Hepatocyte (in vitro differentiated cells): Measurements from ENCODE around the gene MAP4K3. TPM values are rescaled to one million over a fixed set of nuclear protein-coding genes. Genes with fewer than 3 reads are reported as not detected.

ENCODE experiments used
- DNase-seq: peaks from one replicate; pipeline ENCODE4 v3.0.0-alpha.2; 2016; ENCODE audit warnings: low spot score
- H2AFZ ChIP-seq: fragments of 200-600 bp; sonication (generic); 2 replicates; pipeline ENCODE4 v1.6.0; 2016; ENCODE audit warnings: antibody characterized with exemption, mild to moderate bottlenecking
- H3K27ac ChIP-seq: fragments of 200-600 bp; sonication (generic); 2 replicates; pipeline ENCODE4 v1.5.1; 2016; ENCODE audit warnings: mild to moderate bottlenecking
- H3K27me3 ChIP-seq: fragments of 200-600 bp; sonication (generic); 2 replicates; pipeline ENCODE4 v1.6.1; 2016
- H3K36me3 ChIP-seq: fragments of 200-600 bp; sonication (generic); replicated peaks from 2 replicates; pipeline ENCODE4 v1.5.1; 2016; ENCODE audit warnings: low read depth; ENCODE audit not compliant: insufficient read depth
- H3K4me1 ChIP-seq: fragments of 200-600 bp; sonication (generic); 2 replicates; pipeline ENCODE4 v1.5.1; 2016; ENCODE audit warnings: mild to moderate bottlenecking, moderate library complexity; ENCODE audit not compliant: insufficient read depth
- H3K4me2 ChIP-seq: fragments of 200-600 bp; sonication (generic); 2 replicates; pipeline ENCODE4 v1.6.0; 2016
- H3K4me3 ChIP-seq: fragments of 200-600 bp; sonication (generic); 2 replicates; pipeline ENCODE4 v1.5.1; 2016; ENCODE audit warnings: mild to moderate bottlenecking
- H3K79me2 ChIP-seq: fragments of 200-600 bp; sonication (generic); 2 replicates; pipeline ENCODE4 v1.6.0; 2017; ENCODE audit warnings: mild to moderate bottlenecking
- H3K9me2 ChIP-seq: fragments of 200-600 bp; sonication (generic); replicated peaks from 2 replicates; pipeline ENCODE4 v1.6.0; 2017; ENCODE audit warnings: mild to moderate bottlenecking; ENCODE audit not compliant: insufficient read depth
- H3K9me3 ChIP-seq: fragments of 200-600 bp; sonication (generic); 2 replicates; pipeline ENCODE4 v1.5.1; 2016; ENCODE audit warnings: low read depth, mild to moderate bottlenecking
- H4K20me1 ChIP-seq: fragments of 200-600 bp; sonication (generic); 2 replicates; pipeline ENCODE4 v1.6.0; 2016; ENCODE audit warnings: mild to moderate bottlenecking; ENCODE audit not compliant: insufficient read depth, poor library complexity, severe bottlenecking
- CTCF ChIP-seq: fragments of 200-600 bp; sonication (generic); IDR thresholded peaks from 2 replicates; pipeline ENCODE4 v1.5.1; 2016; ENCODE audit warnings: antibody characterized with exemption, mild to moderate bottlenecking; ENCODE audit not compliant: poor library complexity
- EZH2 ChIP-seq: fragments of 200-600 bp; sonication (generic); IDR thresholded peaks from 2 replicates; pipeline ENCODE4 v1.6.1; 2016; ENCODE audit warnings: antibody characterized with exemption, mild to moderate bottlenecking, borderline replicate concordance
- EZH2phosphoT487 ChIP-seq: fragments of 200-600 bp; sonication (generic); IDR thresholded peaks from one replicate; pipeline ENCODE4 v1.6.1; 2018; ENCODE audit warnings: antibody characterized with exemption, mild to moderate bottlenecking, low read depth, moderate library complexity; ENCODE audit not compliant: unreplicated experiment, severe bottlenecking
- WGBS: methylation state at CpG from one replicate; pipeline ENCODE4 v1.1.6; 2016; ENCODE audit warnings: low lambda C conversion rate; ENCODE audit errors: missing lambda C conversion rate; 5-methylcytosine and 5-hydroxymethylcytosine counted together
- polyA plus RNA-seq: library from polyadenylated mRNA; unstranded; fragments of >200 nt; fragmentation: Nextera tagmentation; extraction: Ambion mirVana; gene quantifications from 2 replicates; pipeline ENCODE4 v1.2.1, GENCODE V29; 2016
- total RNA-seq: library from RNA; depleted of rRNA; stranded (reverse); fragments of >200 nt; gene quantifications from 2 replicates; pipeline ENCODE4 v1.2.3, GENCODE V29; 2014

The MAP4K3 gene
- total and polyA plus RNA-seq, 2 experiments from 2014 or later, result 24.5 to 65.1 TPM

- 39% methylated on average over 2 of the region's 2 CpGs for WGBS
- Histone ChIP-seq H3K4me2 (no peak overlapping the region), H3K27me3 (no peaks in the 10 kb centered on the region), H4K20me1 (no peaks in the 10 kb centered on the region), H3K79me2 (peaks cover 72% of the 10 kb centered on the region), H2AFZ (no peak overlapping the region), H3K36me3 (no peaks in the 10 kb centered on the region), H3K9me2 (no peaks in the 10 kb centered on the region), H3K9me3 (peaks cover 5% of the 10 kb centered on the region), H3K4me1 (peaks cover 9% of the 10 kb centered on the region), H3K27ac (peak overlapping the region; percentile 31), H3K4me3 (no peak overlapping the region)
- DNase-seq, result peak; percentile 11
- TF ChIP-seq EZH2phosphoT487 (no peak), EZH2 (no peak), CTCF (no peak)
Measured at GRCh38 chr2:39377226-39377939, 59.7 kb downstream of the MAP4K3 start.

- H3K4me3 ChIP-seq, result no peak overlapping the region
- no peaks in the 10 kb centered on the region for H3K9me2 ChIP-seq
- H3K27ac ChIP-seq, result no peak overlapping the region
- H3K27me3 ChIP-seq, result no peaks in the 10 kb centered on the region
- H2AFZ ChIP-seq, result no peak overlapping the region
- H3K79me2 ChIP-seq, result peaks cover 74% of the 10 kb centered on the region
- no peak overlapping the region for H3K4me2 ChIP-seq
- H4K20me1 ChIP-seq, result no peaks in the 10 kb centered on the region
- 95% methylated on average over 2 of the region's 2 CpGs for WGBS
- peaks cover 5% of the 10 kb centered on the region for H3K4me1 ChIP-seq
- TF ChIP-seq EZH2 (no peak), EZH2phosphoT487 (no peak), CTCF (no peak)
- no peak for DNase-seq
- H3K36me3 ChIP-seq, result no peaks in the 10 kb centered on the region
- H3K9me3 ChIP-seq, result peaks cover 10% of the 10 kb centered on the region
Measured at GRCh38 chr2:39375917-39376316, 61.2 kb downstream of the MAP4K3 start.

- DNase-seq, result no peak
- Histone ChIP-seq H3K4me3 (no peak overlapping the region), H3K27ac (no peak overlapping the region), H4K20me1 (no peaks in the 10 kb centered on the region), H3K79me2 (peaks cover 75% of the 10 kb centered on the region), H2AFZ (no peak overlapping the region), H3K27me3 (no peaks in the 10 kb centered on the region), H3K36me3 (no peaks in the 10 kb centered on the region), H3K4me2 (no peak overlapping the region), H3K9me3 (peaks cover 10% of the 10 kb centered on the region), H3K9me2 (no peaks in the 10 kb centered on the region), H3K4me1 (no peaks in the 10 kb centered on the region)
- TF ChIP-seq EZH2, result no peak
- TF ChIP-seq CTCF, result no peak
- no peak for TF ChIP-seq EZH2phosphoT487
- 50% methylated on average over 2 of the region's 2 CpGs for WGBS
Measured at GRCh38 chr2:39373181-39373802, 63.8 kb downstream of the MAP4K3 start.
